ENCODE measurements around the gene MCM6. TPM values are rescaled to one million over a fixed set of nuclear protein-coding genes. Genes with fewer than 3 reads are reported as not detected.

MCM6 gene
- total and polyA plus RNA-seq, 2 donors from 2014 or later: 10.1 to 11.9 TPM

GRCh38 chr2:135905679-135906078 lies 29.4 kb upstream of the MCM6 start:
- no peak for TF ChIP-seq CTCF (IDR thresholded peaks at IDR 0.05; ENCODE audit: borderline replicate concordance, extremely low read depth, insufficient read depth)
- Histone ChIP-seq H3K9ac (ENCODE audit: low read length in 3 of 3) (no peak overlapping the region), H3K27ac (ENCODE audit: low read depth in 2 of 2, low read length in 2 of 2) (no peak overlapping the region), H3K27me3 (ENCODE audit: control insufficient read depth, insufficient read depth, low read length) (no peaks in the 10 kb centered on the region), H3K36me3 (ENCODE audit: control insufficient read depth in 2 of 3, insufficient read depth in 3 of 3, low read length in 3 of 3) (peaks cover 0 to 15% (median 3%) of the 10 kb centered on the region in 3 donors), H3K4me1 (ENCODE audit: control insufficient read depth in 2 of 3, insufficient read depth in 2 of 3, low read depth in 1 of 3, low read length in 3 of 3) (no peaks in the 10 kb centered on the region), H3K9me3 (ENCODE audit: control insufficient read depth in 2 of 3, insufficient read depth in 1 of 3, low read length in 3 of 3) (no peaks in the 10 kb centered on the region), H3K4me3 (ENCODE audit: low read length in 3 of 3) (no peak overlapping the region)
- FAIRE-seq (peak; percentile 68), DNase-seq (no peak)
- intact Hi-C loops (cut with DNase I): no loop called here

GRCh38 chr2:135904341-135904989 lies 28.2 kb upstream of the MCM6 start:
- peaks cover 0 to 9% (median 3%) of the 10 kb centered on the region in 3 donors for H3K36me3 ChIP-seq (ENCODE audit: control insufficient read depth in 2 of 3, insufficient read depth in 3 of 3, low read length in 3 of 3)
- H3K4me3 ChIP-seq (ENCODE audit: low read length in 3 of 3): no peak overlapping the region
- TF ChIP-seq CTCF (IDR thresholded peaks at IDR 0.05; ENCODE audit: borderline replicate concordance, extremely low read depth, insufficient read depth): no peak
- DNase-seq (no peak), FAIRE-seq (no peak)
- no peaks in the 10 kb centered on the region for H3K4me1 ChIP-seq (ENCODE audit: control insufficient read depth in 2 of 3, insufficient read depth in 2 of 3, low read depth in 1 of 3, low read length in 3 of 3)
- intact Hi-C loops (cut with DNase I): no loop called here
- H3K27me3 ChIP-seq (ENCODE audit: control insufficient read depth, insufficient read depth, low read length): no peaks in the 10 kb centered on the region
- H3K9ac ChIP-seq (ENCODE audit: low read length in 3 of 3): no peak overlapping the region
- H3K27ac ChIP-seq (ENCODE audit: low read depth in 2 of 2, low read length in 2 of 2): no peak overlapping the region
- H3K9me3 ChIP-seq (ENCODE audit: control insufficient read depth in 2 of 3, insufficient read depth in 1 of 3, low read length in 3 of 3): no peaks in the 10 kb centered on the region

- Histone ChIP-seq H3K4me1 (ENCODE audit: control insufficient read depth in 2 of 3, insufficient read depth in 2 of 3, low read depth in 1 of 3, low read length in 3 of 3) (no peaks in the 10 kb centered on the region), H3K9me3 (ENCODE audit: control insufficient read depth in 2 of 3, insufficient read depth in 1 of 3, low read length in 3 of 3) (no peaks in the 10 kb centered on the region), H3K27ac (ENCODE audit: low read depth in 2 of 2, low read length in 2 of 2) (no peak overlapping the region), H3K9ac (ENCODE audit: low read length in 3 of 3) (no peak overlapping the region), H3K27me3 (ENCODE audit: control insufficient read depth, insufficient read depth, low read length) (no peaks in the 10 kb centered on the region), H3K36me3 (ENCODE audit: control insufficient read depth in 2 of 3, insufficient read depth in 3 of 3, low read length in 3 of 3) (peaks cover 0 to 6% (median 3%) of the 10 kb centered on the region in 3 donors), H3K4me3 (ENCODE audit: low read length in 3 of 3) (no peak overlapping the region)
- no peak for TF ChIP-seq CTCF (IDR thresholded peaks at IDR 0.05; ENCODE audit: borderline replicate concordance, extremely low read depth, insufficient read depth)
- FAIRE-seq (no peak), DNase-seq (no peak)
- intact Hi-C loops (cut with DNase I): no loop called here
These were observed 27.4 kb upstream of the MCM6 start for GRCh38 chr2:135903650-135904049.

- intact Hi-C loops (cut with DNase I): no loop called here
- DNase-seq: no peak
- H3K36me3 ChIP-seq (ENCODE audit: control insufficient read depth in 2 of 3, insufficient read depth in 3 of 3, low read length in 3 of 3): no peaks in the 10 kb centered on the region
- H3K9me3 ChIP-seq (ENCODE audit: control insufficient read depth in 2 of 3, insufficient read depth in 1 of 3, low read length in 3 of 3): no peaks in the 10 kb centered on the region
- H3K27ac ChIP-seq (ENCODE audit: low read depth in 2 of 2, low read length in 2 of 2): no peak overlapping the region
- no peaks in the 10 kb centered on the region for H3K27me3 ChIP-seq (ENCODE audit: control insufficient read depth, insufficient read depth, low read length)
- H3K4me1 ChIP-seq (ENCODE audit: control insufficient read depth in 2 of 3, insufficient read depth in 2 of 3, low read depth in 1 of 3, low read length in 3 of 3): no peaks in the 10 kb centered on the region
- H3K9ac ChIP-seq (ENCODE audit: low read length in 3 of 3): no peak overlapping the region
- FAIRE-seq: no peak
- no peak for TF ChIP-seq CTCF (IDR thresholded peaks at IDR 0.05; ENCODE audit: borderline replicate concordance, extremely low read depth, insufficient read depth)
- H3K4me3 ChIP-seq (ENCODE audit: low read length in 3 of 3): no peak overlapping the region
These were observed 23.3 kb upstream of the MCM6 start for GRCh38 chr2:135899567-135899966.
